ENCODE results near the gene CALD1.

The CALD1 gene

DNA sequence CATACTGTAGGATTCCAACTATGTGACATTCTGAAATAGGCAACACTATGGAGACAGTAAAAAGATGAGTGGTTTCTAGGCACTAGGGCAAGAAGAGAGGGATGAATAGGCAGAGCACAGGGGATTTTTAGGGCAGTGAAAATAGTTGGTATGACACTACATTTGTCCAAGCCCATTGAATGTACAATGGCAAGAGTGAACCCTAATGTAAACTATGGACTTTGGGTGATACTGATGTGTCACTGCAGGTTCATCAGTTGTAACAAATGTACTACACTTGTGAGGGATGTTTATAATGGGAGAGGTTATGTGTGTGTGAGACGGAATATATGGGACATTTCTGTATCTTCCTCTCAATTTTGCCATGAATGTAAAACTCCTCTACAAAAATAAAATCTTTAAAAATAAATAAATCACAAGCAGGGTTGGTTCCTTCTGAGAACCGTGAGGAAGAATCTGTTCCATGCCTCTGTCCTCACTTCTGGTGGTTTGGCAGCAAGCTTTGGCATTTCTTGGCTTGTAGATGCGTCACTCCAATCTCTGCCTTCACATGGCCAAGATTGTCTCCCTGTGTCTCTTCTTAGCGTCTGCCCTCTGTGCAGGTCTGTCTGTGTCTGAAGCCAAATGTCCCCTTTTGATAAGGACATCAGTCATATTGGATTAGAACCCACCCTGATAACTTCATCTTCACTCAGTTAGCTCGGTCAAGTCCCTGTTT, 123.8 kb downstream of the CALD1 start:
- no peaks in the 10 kb centered on the region for H3K27me3 ChIP-seq (ENCODE audit: insufficient read depth, poor library complexity, severe bottlenecking)
- TF ChIP-seq REST (IDR thresholded peaks at IDR 0.05; ENCODE audit: insufficient replicate concordance, low read depth): no peak
- H3K27ac ChIP-seq (replicated peaks): no peak overlapping the region
- no peak for DNase-seq (ENCODE audit: low read depth in 1 of 2, low spot score in 1 of 2)
- no peak overlapping the region for H3K4me3 ChIP-seq (replicated peaks; ENCODE audit: insufficient read depth, low read length)

GRCh38 chr7:134905375-134905774, 125.9 kb downstream of the CALD1 start:
- peak in 1 of 2 experiments; percentile 4 for DNase-seq (ENCODE audit: low read depth in 1 of 2, low spot score in 1 of 2)
- H3K27ac ChIP-seq (replicated peaks): no peak overlapping the region
- H3K4me3 ChIP-seq (replicated peaks; ENCODE audit: insufficient read depth, low read length): no peak overlapping the region

DNA sequence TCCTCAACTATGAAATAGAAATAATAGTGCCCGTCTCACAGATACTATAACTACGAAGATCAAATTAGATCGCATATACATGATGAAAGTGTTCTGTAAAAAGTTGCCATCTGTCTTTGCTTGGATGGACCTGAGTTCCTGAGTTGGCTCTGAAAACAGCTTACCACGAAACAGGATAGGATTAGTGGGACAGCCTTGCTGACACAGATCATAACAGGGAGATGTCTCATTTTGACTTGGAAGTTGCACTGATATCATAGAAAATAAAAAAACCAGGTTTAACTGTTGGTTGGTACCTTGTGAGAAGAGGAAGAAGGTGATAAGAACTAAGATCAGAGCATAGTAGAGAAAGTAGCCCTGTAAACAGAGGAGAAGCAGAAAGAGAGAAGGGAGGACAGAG, 127.6 kb downstream of the CALD1 start:
- no peak for DNase-seq (ENCODE audit: low read depth in 1 of 2, low spot score in 1 of 2)
- Histone ChIP-seq H3K27me3 (ENCODE audit: insufficient read depth, poor library complexity, severe bottlenecking) (no peaks in the 10 kb centered on the region), H3K4me3 (replicated peaks; ENCODE audit: insufficient read depth, low read length) (no peak overlapping the region), H3K27ac (replicated peaks) (no peak overlapping the region)
- no peak for TF ChIP-seq REST (IDR thresholded peaks at IDR 0.05; ENCODE audit: insufficient replicate concordance, low read depth)
- no peak for TF ChIP-seq GABPA (IDR thresholded peaks at IDR 0.05; ENCODE audit: low read depth)
- TF ChIP-seq POLR2AphosphoS5 (IDR thresholded peaks at IDR 0.05; ENCODE audit: low read depth): no peak
- TF ChIP-seq SPI1 (IDR thresholded peaks at IDR 0.05; ENCODE audit: borderline replicate concordance, low read depth): no peak
- TF ChIP-seq, protein P1, sequence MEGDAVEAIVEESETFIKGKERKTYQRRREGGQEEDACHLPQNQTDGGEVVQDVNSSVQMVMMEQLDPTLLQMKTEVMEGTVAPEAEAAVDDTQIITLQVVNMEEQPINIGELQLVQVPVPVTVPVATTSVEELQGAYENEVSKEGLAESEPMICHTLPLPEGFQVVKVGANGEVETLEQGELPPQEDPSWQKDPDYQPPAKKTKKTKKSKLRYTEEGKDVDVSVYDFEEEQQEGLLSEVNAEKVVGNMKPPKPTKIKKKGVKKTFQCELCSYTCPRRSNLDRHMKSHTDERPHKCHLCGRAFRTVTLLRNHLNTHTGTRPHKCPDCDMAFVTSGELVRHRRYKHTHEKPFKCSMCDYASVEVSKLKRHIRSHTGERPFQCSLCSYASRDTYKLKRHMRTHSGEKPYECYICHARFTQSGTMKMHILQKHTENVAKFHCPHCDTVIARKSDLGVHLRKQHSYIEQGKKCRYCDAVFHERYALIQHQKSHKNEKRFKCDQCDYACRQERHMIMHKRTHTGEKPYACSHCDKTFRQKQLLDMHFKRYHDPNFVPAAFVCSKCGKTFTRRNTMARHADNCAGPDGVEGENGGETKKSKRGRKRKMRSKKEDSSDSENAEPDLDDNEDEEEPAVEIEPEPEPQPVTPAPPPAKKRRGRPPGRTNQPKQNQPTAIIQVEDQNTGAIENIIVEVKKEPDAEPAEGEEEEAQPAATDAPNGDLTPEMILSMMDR (IDR thresholded peaks at IDR 0.05; ENCODE audit: insufficient read depth, low read length): no peak

More at GRCh38 chr7:134905375-134905774, 125.9 kb downstream of the CALD1 start:
- H3K27me3 ChIP-seq (ENCODE audit: insufficient read depth, poor library complexity, severe bottlenecking): no peaks in the 10 kb centered on the region
- TF ChIP-seq REST (IDR thresholded peaks at IDR 0.05; ENCODE audit: insufficient replicate concordance, low read depth): no peak
- no peak for TF ChIP-seq GABPA (IDR thresholded peaks at IDR 0.05; ENCODE audit: low read depth)
- peak; percentile 25; the same call in 1 of the 2 replicates for TF ChIP-seq SPI1 (IDR thresholded peaks at IDR 0.05; ENCODE audit: borderline replicate concordance, low read depth)

DNA sequence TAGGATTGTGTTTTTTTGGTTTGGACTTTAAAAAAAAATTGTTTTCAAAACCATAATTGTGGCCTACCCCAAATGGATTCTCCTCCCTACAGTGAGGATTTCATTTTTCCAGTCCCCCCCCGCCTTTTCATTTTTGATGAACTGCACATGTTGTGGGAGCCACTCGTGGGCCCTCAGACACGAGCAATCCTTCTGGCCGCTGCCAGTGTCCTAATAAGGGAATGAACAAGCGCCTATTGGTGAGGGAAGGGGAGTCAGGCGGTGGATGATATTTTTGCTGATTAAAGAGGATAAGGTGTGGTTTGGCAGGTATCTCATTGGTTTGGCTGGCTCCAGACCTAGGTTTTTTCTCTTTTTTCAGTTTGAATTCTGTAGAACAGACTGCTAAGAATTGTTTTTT, 128.2 kb downstream of the CALD1 start:
- Histone ChIP-seq H3K4me3 (replicated peaks; ENCODE audit: insufficient read depth, low read length) (no peak overlapping the region), H3K27me3 (ENCODE audit: insufficient read depth, poor library complexity, severe bottlenecking) (no peaks in the 10 kb centered on the region), H3K27ac (replicated peaks) (no peak overlapping the region)
- no peak for DNase-seq (ENCODE audit: low read depth in 1 of 2, low spot score in 1 of 2)
- TF ChIP-seq REST (IDR thresholded peaks at IDR 0.05; ENCODE audit: insufficient replicate concordance, low read depth): no peak
- TF ChIP-seq, protein P1 (IDR thresholded peaks at IDR 0.05; ENCODE audit: insufficient read depth, low read length): no peak
- no peak for TF ChIP-seq POLR2AphosphoS5 (IDR thresholded peaks at IDR 0.05; ENCODE audit: low read depth)
- no peak for TF ChIP-seq GABPA (IDR thresholded peaks at IDR 0.05; ENCODE audit: low read depth)
- TF ChIP-seq SPI1 (IDR thresholded peaks at IDR 0.05; ENCODE audit: borderline replicate concordance, low read depth): no peak

All from HL-60 (cell line).